Esophagus (tissue), 2 donors: ENCODE results near the gene TLK2. TPM values are rescaled to one million over a fixed set of nuclear protein-coding genes. Genes with fewer than 3 reads are reported as not detected.

Source experiments
- polyA plus RNA-seq, 2 donors: library from polyadenylated mRNA; stranded (reverse); fragments of 200-250 nt; gene quantifications; one replicate each; pipeline ENCODE4 v1.2.3, GENCODE V29; 2013
- donor health status: healthy with polysubstance abuse.
- donor health status: Bipolar disorder and iron deficiency.

TLK2 gene
- polyA plus RNA-seq, 2 donors = 7.1 to 13.0 TPM

Other genes starting within 250 kb of the TLK2 start
- under 1 TPM in 1 of 2 donors, not detected in 1; 0.04 TPM for gene EFCAB3, start 98.3 kb upstream of the TLK2 start, polyA plus RNA-seq
- gene METTL2A, start 54.9 kb upstream of the TLK2 start, polyA plus RNA-seq = 10 to 100 TPM in 1 of 2 donors, 1 to 10 TPM in 1; 4.5 to 10.5 TPM
- 10 to 100 TPM; 24.6 to 54.6 TPM for gene MRC2, start 148.8 kb downstream of the TLK2 start, polyA plus RNA-seq